PC-9 (cell line): ENCODE measurements around the gene CENPM.

Experiments
- EZH2 ChIP-seq: fragments of 200-600 bp; sonication (generic); IDR thresholded peaks from 2 replicates; pipeline ENCODE4 v1.8.0; 2017; ENCODE audit warnings: antibody characterized with exemption, low read depth
- TF ChIP-seq, protein P1 (sequence below): fragments of 200-600 bp; sonication (generic); conservative IDR thresholded peaks from 2 replicates; pipeline ENCODE4 v1.6.1; 2017; ENCODE audit warnings: mixed run types, antibody characterized with exemption, mild to moderate bottlenecking, moderate library complexity

DNA sequence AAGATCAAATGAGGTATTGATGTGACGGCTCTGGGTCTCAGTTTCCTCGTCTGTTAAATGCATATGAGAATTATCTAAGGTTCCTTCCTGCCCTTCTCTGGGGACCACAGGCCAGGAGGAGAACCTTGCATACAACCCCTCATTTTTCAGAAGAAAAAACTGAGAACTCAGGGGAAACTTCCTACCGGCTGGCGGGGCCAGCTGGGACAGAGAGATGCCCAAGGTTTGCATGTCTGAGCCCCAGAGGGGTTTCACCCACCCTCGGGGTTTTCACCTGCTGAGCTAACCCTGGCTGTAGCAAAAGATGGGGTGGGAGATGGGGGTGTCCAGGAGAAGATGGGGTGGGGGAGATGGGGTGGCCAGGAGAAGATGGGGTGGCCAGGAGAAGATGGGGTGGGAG is 24.6 kb downstream of the CENPM start:
- TF ChIP-seq, protein P1, sequence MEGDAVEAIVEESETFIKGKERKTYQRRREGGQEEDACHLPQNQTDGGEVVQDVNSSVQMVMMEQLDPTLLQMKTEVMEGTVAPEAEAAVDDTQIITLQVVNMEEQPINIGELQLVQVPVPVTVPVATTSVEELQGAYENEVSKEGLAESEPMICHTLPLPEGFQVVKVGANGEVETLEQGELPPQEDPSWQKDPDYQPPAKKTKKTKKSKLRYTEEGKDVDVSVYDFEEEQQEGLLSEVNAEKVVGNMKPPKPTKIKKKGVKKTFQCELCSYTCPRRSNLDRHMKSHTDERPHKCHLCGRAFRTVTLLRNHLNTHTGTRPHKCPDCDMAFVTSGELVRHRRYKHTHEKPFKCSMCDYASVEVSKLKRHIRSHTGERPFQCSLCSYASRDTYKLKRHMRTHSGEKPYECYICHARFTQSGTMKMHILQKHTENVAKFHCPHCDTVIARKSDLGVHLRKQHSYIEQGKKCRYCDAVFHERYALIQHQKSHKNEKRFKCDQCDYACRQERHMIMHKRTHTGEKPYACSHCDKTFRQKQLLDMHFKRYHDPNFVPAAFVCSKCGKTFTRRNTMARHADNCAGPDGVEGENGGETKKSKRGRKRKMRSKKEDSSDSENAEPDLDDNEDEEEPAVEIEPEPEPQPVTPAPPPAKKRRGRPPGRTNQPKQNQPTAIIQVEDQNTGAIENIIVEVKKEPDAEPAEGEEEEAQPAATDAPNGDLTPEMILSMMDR: no peak
- no peak for TF ChIP-seq EZH2
